GM19240 (cell line): ENCODE results near the gene BPIFB2.
"Not testable (repeated sequence)": the region's sequence is repeated elsewhere in the genome, so short reads cannot be mapped to it uniquely, and the experiment has no call there.

ENCODE experiments used
- DNase-seq: peaks from one replicate; pipeline ENCODE4 v3.0.0; 2011; ENCODE audit warnings: low spot score; ENCODE audit not compliant: insufficient read length

The BPIFB2 gene

DNA sequence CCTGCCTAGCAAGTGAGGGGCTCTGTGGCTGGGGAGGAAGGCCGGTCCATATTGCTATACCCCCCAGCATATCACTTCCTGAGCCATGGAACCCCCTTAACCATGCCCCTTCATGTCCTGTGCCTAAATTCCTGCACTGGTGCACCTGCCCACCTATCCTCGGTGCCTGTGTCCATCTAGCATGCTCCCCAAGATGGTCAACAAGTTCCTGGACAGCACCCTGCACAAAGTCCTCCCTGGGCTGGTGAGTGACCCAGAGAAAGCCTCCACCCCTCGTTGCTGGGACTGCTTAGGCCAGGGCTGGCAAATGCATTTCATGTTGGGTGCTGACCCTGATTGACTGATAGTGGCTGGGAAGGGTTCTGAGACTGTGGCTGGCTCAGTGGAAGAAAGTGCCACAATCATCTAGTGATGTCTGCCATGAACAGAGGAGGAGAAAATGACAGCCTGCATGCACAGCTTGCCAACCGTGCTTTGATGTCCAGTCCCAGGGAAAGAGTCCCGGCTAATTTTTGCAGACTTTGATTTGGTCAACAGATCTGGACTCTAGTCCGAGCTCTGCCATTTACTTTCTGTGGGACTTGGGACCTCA, 27.5 kb downstream of the BPIFB2 start:
- DNase-seq = no peak

DNA sequence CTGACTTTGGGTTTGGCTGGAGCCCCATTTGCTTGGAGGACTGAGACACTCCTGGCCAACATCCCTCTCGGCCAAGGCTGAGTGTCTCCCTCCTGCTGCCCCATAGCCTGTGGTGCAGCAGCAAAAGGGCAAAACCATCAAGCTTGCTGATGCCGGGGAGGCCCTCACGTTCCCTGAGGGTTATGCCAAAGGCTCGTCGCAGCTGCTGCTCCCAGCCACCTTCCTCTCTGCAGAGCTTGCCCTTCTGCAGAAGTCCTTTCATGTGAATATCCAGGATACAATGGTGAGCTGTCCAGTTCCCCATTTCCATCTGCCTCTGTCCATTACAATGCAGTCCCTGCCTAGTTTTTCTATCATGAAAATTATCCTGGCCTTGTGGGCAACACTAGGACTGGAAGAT, 30.0 kb downstream of the BPIFB2 start:
- no peak for DNase-seq

DNA sequence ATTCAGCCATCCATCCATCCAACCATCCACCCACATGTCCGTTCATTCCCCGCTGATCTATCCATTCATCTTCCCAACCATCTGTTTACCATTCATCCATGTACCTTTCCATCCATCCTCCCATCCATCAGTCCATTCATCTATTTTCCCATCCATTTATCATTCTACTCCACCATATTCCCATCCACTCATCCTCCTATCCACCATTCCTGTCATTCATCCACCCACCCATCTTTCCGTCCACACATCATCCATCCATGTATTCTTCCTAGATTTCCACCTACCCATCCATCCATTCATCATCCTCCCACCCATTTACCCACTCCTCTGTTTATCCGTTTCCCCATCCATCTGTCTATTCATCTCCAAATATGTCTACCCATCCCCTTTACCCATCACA, 30.7 kb downstream of the BPIFB2 start:
- no peak for DNase-seq

GRCh38 chr20:33042430-33042829, 34.9 kb downstream of the BPIFB2 start:
- DNase-seq = no peak

GRCh38 chr20:33042983-33043730, 35.7 kb downstream of the BPIFB2 start:
- DNase-seq = no peak

GRCh38 chr20:33043731-33044181, 36.3 kb downstream of the BPIFB2 start:
- no peak for DNase-seq

DNA sequence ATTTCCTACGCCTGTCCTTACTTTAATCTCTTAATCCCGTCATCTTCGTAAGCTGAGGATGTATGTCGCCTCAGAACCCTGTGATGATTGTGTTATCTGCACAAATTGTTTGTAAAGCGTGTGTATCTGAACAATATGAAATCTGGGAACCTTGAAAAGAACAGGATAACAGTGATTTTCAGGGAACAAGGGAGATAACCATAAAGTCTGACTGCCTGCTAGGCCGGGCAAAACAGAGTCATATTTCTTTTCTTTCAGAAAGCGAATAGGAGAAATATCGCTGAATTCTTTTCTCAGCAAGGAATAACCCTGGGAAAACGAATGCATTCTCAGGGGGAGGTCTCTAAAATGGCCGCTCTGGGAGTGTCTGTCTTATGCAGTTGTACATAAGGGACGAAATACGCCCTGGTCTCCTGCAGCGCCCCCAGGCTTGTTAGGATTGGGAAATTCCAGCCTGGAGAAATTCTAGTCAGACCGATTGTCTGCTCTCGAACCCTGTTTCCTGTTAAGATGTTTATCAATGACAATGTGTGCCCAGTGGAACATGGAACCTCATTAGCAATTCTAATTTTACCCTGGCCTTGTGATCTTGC, 37.7 kb downstream of the BPIFB2 start:
- DNase-seq = not testable (repeated sequence)

GRCh38 chr20:33046412-33046811, 38.9 kb downstream of the BPIFB2 start:
- no peak for DNase-seq

GRCh38 chr20:33051333-33051732, 43.8 kb downstream of the BPIFB2 start:
- DNase-seq = no peak

DNA sequence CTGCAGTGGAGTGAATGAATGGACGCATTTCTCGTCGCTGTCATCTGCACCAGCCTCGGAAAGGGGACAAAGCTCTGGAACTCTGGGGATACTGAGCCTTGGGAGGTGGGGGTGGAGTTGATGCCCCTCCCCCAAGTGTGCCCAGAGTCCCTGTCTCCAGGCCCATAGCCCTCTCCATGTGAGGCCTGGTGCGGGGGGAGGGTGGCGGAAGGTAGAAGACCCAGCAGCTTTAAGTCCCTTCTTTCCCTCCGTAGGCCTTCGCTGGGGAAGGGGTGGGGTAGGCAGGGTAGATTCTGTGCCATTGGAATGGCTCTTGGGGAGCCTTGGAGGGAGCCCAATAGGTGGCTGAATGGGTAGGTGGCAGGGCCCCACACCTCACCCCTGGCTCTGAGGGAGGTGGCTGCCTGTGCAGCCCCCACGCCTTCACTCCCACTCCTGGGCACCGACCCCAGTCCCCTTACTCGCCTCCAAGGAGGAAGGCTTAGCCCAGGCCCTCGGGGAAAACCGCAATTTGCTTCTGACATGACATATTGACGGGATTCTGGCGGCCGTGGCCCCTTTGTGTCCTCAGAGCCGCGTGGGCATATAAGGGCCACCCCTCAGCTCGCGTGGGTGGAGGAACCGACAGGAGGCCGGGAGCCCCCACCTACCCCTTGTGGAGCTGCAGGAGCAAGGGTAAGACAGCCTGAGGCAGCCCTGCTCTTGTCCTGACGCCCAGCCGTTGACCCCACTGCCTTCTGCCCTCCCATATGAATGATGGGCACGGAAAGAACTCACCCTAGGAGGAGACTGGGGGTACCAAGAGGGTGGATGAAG, 46.0 kb downstream of the BPIFB2 start, which contains the start of gene BPIFB3:
Gene BPIFB3 (plus strand): TSS at position 613 of the 816 bp plus-strand sequence. CDS start 1,533 bp downstream, outside the sequence.
- DNase-seq = no peak

DNA sequence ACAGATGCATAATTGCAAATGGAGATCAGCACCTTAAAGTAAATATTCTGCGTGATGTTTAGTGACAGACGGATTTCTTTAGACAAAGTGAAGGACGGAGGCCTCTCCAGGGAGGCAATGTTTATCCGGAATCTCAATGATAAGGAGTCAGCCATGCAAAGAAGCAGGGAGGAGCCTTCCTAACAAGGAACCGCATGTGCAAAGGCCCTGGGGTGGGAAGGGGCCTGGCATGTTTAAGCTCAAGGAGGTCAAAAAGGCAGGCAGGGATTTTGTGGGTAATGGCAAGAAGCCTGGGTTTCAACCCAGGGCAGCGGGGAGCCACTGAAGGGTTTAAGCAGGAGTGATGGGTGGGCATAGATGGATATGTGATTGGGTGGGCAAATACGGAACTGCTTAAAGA, 46.9 kb downstream of the BPIFB2 start:
- no peak for DNase-seq

GRCh38 chr20:33054791-33055190, 47.3 kb downstream of the BPIFB2 start:
- no peak for DNase-seq

DNA sequence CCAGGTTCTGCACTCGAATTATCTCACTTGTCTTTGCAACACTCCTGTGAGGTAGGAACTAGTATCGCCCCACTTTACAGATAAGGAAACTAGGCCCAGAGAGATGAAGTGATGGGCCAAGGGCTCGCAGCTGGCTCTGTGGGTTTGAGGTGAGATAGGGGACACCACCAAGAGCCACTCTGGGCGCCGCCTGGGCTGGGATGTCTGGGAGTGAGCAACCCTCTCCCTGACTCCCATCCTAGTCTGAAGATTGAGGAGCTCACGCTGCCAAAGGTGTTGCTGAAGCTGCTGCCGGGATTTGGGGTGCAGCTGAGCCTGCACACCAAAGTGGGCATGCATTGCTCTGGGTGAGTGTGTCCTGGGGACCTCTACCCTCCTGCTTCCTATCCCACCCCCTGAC, 51.6 kb downstream of the BPIFB2 start:
- no peak for DNase-seq

- DNase-seq = no peak
These were observed 52.4 kb downstream of the BPIFB2 start for GRCh38 chr20:33059741-33060390.

- no peak for DNase-seq
These were observed 54.1 kb downstream of the BPIFB2 start for GRCh38 chr20:33061658-33062028.

DNA sequence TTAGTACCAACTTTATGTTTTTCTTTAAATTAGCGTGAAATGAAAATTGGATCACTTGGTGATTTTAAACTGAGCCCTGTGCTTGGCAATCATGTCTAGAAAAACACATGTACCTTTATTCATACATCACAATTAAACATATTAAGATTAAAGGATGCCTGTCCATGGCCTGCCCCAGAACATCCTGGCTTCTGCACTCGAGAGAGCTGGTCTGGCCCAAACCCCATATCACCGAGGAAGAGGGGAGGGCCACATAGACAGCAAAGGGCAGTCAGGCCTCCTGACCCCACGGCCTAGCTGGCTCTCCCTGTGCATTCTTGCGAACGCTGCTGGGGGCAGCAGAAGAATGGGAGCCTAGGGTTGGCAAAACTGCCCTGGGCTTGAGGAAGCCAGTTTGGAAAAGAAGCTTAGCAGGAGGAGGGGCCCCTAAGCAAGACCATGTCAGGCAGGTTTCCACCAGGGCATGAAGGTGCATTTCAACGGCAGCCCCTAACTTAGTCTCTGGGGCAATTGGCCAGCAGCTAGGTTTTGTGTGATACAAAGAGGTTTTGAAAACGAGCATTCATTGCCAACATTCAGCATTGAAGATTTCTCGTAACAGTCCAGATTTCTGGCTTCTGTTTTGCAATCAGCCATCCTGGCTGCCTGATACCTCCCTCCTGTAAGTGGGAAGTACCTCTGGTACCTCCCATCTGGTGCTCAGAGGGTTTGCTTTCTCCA, 54.8 kb downstream of the BPIFB2 start:
- DNase-seq = no peak

- no peak for DNase-seq
These were observed 55.3 kb downstream of the BPIFB2 start for GRCh38 chr20:33062825-33063149.

- no peak for DNase-seq
These were observed 55.8 kb downstream of the BPIFB2 start for GRCh38 chr20:33063271-33063670.

- DNase-seq = no peak
These were observed 57.2 kb downstream of the BPIFB2 start for GRCh38 chr20:33064572-33065287.

DNA sequence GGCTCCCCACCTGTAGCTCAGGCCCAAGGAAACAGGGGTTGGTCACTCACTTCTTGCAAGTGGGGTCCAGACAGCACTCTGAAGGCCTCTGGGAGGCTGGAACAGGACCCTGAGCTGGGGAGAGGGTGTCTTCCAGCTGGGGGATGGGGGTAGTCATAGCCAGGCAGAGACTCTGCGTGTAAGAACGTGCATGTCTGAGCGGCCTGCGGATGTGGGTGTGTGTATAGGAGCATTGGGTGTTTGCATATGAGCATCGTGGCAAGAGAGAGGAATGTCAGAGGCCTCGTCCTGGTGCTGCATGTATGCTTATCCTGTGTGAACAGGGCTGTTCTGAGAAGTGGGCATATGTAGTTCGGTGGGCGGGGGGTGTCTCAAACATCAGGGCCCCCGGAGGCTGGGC, 58.3 kb downstream of the BPIFB2 start:
- DNase-seq = no peak
